HG02938 (cell line): ENCODE data around the gene RAB32.
"Not testable (repeated sequence)": the region's sequence is repeated elsewhere in the genome, so short reads cannot be mapped to it uniquely, and the experiment has no call there.

Experiments used
- ATAC-seq: cut with Tn5 transposase; IDR thresholded peaks from one replicate; pipeline ENCODE4 v1.9.1; 2021; ENCODE audit warnings: mild to moderate bottlenecking, moderate library complexity; ENCODE audit not compliant: unreplicated experiment

Gene RAB32

GRCh38 chr6:146543211-146543939 is at the start of gene RAB32:
RAB32 (plus strand) TSS chr6:146543833; CDS start chr6:146543872, 39 bp downstream.
- peak; percentile 68 for ATAC-seq

- no peak for ATAC-seq
Measured at GRCh38 chr6:146498309-146498708, 45.3 kb upstream of the RAB32 start.

- no peak for ATAC-seq
Measured at GRCh38 chr6:146503096-146503495, 40.5 kb upstream of the RAB32 start.

- no peak for ATAC-seq
Measured at GRCh38 chr6:146515212-146515611, 28.4 kb upstream of the RAB32 start.

- ATAC-seq: no peak
Measured at GRCh38 chr6:146526192-146526591, 17.4 kb upstream of the RAB32 start.

- no peak for ATAC-seq
Measured at GRCh38 chr6:146532702-146533101, 10.9 kb upstream of the RAB32 start.

- no peak for ATAC-seq
Measured at GRCh38 chr6:146542881-146543210, 787 bp upstream of the RAB32 start.

- ATAC-seq: peak; percentile 36
Measured at GRCh38 chr6:146543940-146544615, 445 bp downstream of the RAB32 start.

GRCh38 chr6:146544616-146545182 is 1.1 kb downstream of the RAB32 start:
- ATAC-seq: no peak

- no peak for ATAC-seq
Measured at GRCh38 chr6:146545581-146545980, 1.9 kb downstream of the RAB32 start.

GRCh38 chr6:146546443-146547043 is 2.9 kb downstream of the RAB32 start:
- ATAC-seq: no peak

GRCh38 chr6:146547889-146548288 is 4.3 kb downstream of the RAB32 start:
- ATAC-seq: no peak

- no peak for ATAC-seq
Measured at GRCh38 chr6:146548898-146549374, 5.3 kb downstream of the RAB32 start.

- ATAC-seq: no peak
Measured at GRCh38 chr6:146550911-146551310, 7.3 kb downstream of the RAB32 start.

- ATAC-seq: no peak
Measured at GRCh38 chr6:146551545-146551944, 7.9 kb downstream of the RAB32 start.

GRCh38 chr6:146553377-146554135 is 9.9 kb downstream of the RAB32 start:
- ATAC-seq: no peak

- ATAC-seq: no peak
Measured at GRCh38 chr6:146560607-146561006, 17.0 kb downstream of the RAB32 start.

- not testable (repeated sequence) for ATAC-seq
Measured at GRCh38 chr6:146566661-146567060, 23.0 kb downstream of the RAB32 start.

GRCh38 chr6:146568619-146569018 is 25.0 kb downstream of the RAB32 start:
- not testable (repeated sequence) for ATAC-seq

- ATAC-seq: no peak
Measured at GRCh38 chr6:146574211-146574610, 30.6 kb downstream of the RAB32 start.

GRCh38 chr6:146578054-146578453 is 34.4 kb downstream of the RAB32 start:
- ATAC-seq: no peak
